ENCODE data around the gene MTR. TPM values are rescaled to one million over a fixed set of nuclear protein-coding genes. Genes with fewer than 3 reads are reported as not detected.

Gene MTR
- total RNA-seq, 2 experiments from 2014 or later, result 35.2 to 37.0 TPM

GRCh38 chr1:236812334-236813030 lies 17.4 kb downstream of the MTR start:
- H3K27me3 ChIP-seq (ENCODE audit: control insufficient read depth in 1 of 2, insufficient read depth in 2 of 2, low read length in 2 of 2), result no peaks in the 10 kb centered on the region
- Mint-ChIP-seq H3K27me3 (no peaks in the 10 kb centered on the region), H3K36me3 (ENCODE audit: low read depth) (peaks cover 98% of the 10 kb centered on the region), H3K27ac (no peak overlapping the region), H3K9me3 (no peaks in the 10 kb centered on the region), H3K4me1 (ENCODE audit: low read depth) (peaks cover 9% of the 10 kb centered on the region), H3K4me3 (no peak overlapping the region)
- H3K27ac ChIP-seq (ENCODE audit: low read depth in 1 of 2, low read length in 2 of 2), result no peak overlapping the region
- no peak overlapping the region for H3K4me3 ChIP-seq (ENCODE audit: low read length)
- H3K9me3 ChIP-seq (ENCODE audit: control insufficient read depth in 1 of 2, insufficient read depth in 1 of 2, low read length in 2 of 2), result no peaks in the 10 kb centered on the region
- peaks cover 100% of the 10 kb centered on the region for H3K36me3 ChIP-seq (ENCODE audit: insufficient read depth, low read length)
- intact Hi-C loops (cut with DNase I, micrococcal nuclease), result no loop called here
- no peak for ATAC-seq (ENCODE audit: poor library complexity)
- TF ChIP-seq CTCF (IDR thresholded peaks at IDR 0.05), result no peak
- no peaks in the 10 kb centered on the region for H3K4me1 ChIP-seq (ENCODE audit: insufficient read depth, low read length)
- ChIA-PET CTCF (interaction anchor here (1.3 kb wide), 1 partner anchor 53 kb away, joined by 3 read pairs; no protein-coding TSS in a partner anchor), POLR2A (no interaction called here)
- DNase-seq, result no peak

GRCh38 chr1:236815941-236816340 lies 20.8 kb downstream of the MTR start:
- peaks cover 90% of the 10 kb centered on the region for H3K36me3 ChIP-seq (ENCODE audit: insufficient read depth, low read length)
- no peak for DNase-seq
- no peak overlapping the region for H3K4me3 ChIP-seq (ENCODE audit: low read length)
- no peaks in the 10 kb centered on the region for H3K9me3 ChIP-seq (ENCODE audit: control insufficient read depth in 1 of 2, insufficient read depth in 1 of 2, low read length in 2 of 2)
- no peak for TF ChIP-seq CTCF (IDR thresholded peaks at IDR 0.05)
- ChIA-PET CTCF (interaction anchor here (0.6 kb wide), 1 partner anchor 24 kb away, joined by 3 read pairs; no protein-coding TSS in a partner anchor), POLR2A (no interaction called here)
- H3K4me1 ChIP-seq (ENCODE audit: insufficient read depth, low read length), result no peaks in the 10 kb centered on the region
- no peaks in the 10 kb centered on the region for H3K9me3 Mint-ChIP-seq
- ATAC-seq (ENCODE audit: poor library complexity), result no peak
- peaks cover 21% of the 10 kb centered on the region for H3K4me1 Mint-ChIP-seq (ENCODE audit: low read depth)
- intact Hi-C loops (cut with DNase I, micrococcal nuclease), result no loop called here
- H3K4me3 Mint-ChIP-seq, result no peak overlapping the region
- H3K27me3 ChIP-seq (ENCODE audit: control insufficient read depth in 1 of 2, insufficient read depth in 2 of 2, low read length in 2 of 2), result no peaks in the 10 kb centered on the region
- H3K27me3 Mint-ChIP-seq, result no peaks in the 10 kb centered on the region
- peaks cover 97% of the 10 kb centered on the region for H3K36me3 Mint-ChIP-seq (ENCODE audit: low read depth)
- no peak overlapping the region for H3K27ac Mint-ChIP-seq
- H3K27ac ChIP-seq (ENCODE audit: low read depth in 1 of 2, low read length in 2 of 2), result no peak overlapping the region

- no peaks in the 10 kb centered on the region for H3K27me3 Mint-ChIP-seq
- no peak for TF ChIP-seq CTCF (IDR thresholded peaks at IDR 0.05)
- DNase-seq (no peak), ATAC-seq (ENCODE audit: poor library complexity) (no peak)
- no peaks in the 10 kb centered on the region for H3K27me3 ChIP-seq (ENCODE audit: control insufficient read depth in 1 of 2, insufficient read depth in 2 of 2, low read length in 2 of 2)
- no peak overlapping the region for H3K4me3 Mint-ChIP-seq
- H3K27ac Mint-ChIP-seq, result peak overlapping the region; percentile 13
- H3K36me3 ChIP-seq (ENCODE audit: insufficient read depth, low read length), result peaks cover 59% of the 10 kb centered on the region
- H3K9me3 ChIP-seq (ENCODE audit: control insufficient read depth in 1 of 2, insufficient read depth in 1 of 2, low read length in 2 of 2), result no peaks in the 10 kb centered on the region
- peaks cover 93% of the 10 kb centered on the region for H3K36me3 Mint-ChIP-seq (ENCODE audit: low read depth)
- H3K27ac ChIP-seq (ENCODE audit: low read depth in 1 of 2, low read length in 2 of 2), result no peak overlapping the region
- H3K4me1 ChIP-seq (ENCODE audit: insufficient read depth, low read length), result no peaks in the 10 kb centered on the region
- H3K9me3 Mint-ChIP-seq, result no peaks in the 10 kb centered on the region
- ChIA-PET POLR2A (no interaction called here), CTCF (no interaction called here)
- H3K4me3 ChIP-seq (ENCODE audit: low read length), result no peak overlapping the region
- peaks cover 28% of the 10 kb centered on the region for H3K4me1 Mint-ChIP-seq (ENCODE audit: low read depth)
- intact Hi-C loops (cut with DNase I, micrococcal nuclease), result no loop called here
Measured at GRCh38 chr1:236819856-236820255, 24.8 kb downstream of the MTR start.

All from CD4-positive, alpha-beta T cell (primary cell).